Measurements from ENCODE around the gene ERG28.
A peak's percentile ranks its signal among the peaks of the same experiment; 100 is the strongest.

ERG28 gene

GRCh38 chr14:75630695-75631452, 29.8 kb downstream of the ERG28 start:
- DNase-seq (ENCODE audit: insufficient read length, low spot score) = no peak
- TF ChIP-seq PAX5 (IDR thresholded peaks at IDR 0.05; ENCODE audit: insufficient read depth, low read length, severe bottlenecking) = no peak
- TF ChIP-seq POLR2A (IDR thresholded peaks at IDR 0.05; ENCODE audit: low read depth, low read length) = no peak
- TF ChIP-seq SPI1 (IDR thresholded peaks at IDR 0.05; ENCODE audit: low read depth, low read length) = no peak
- no peak for TF ChIP-seq TAF1 (IDR thresholded peaks at IDR 0.05; ENCODE audit: low read depth, low read length)
- TF ChIP-seq POU2F2 (IDR thresholded peaks at IDR 0.05; ENCODE audit: low read depth, low read length) = no peak
- no peak for TF ChIP-seq POLR2AphosphoS5 (IDR thresholded peaks at IDR 0.05; ENCODE audit: low read depth, low read length)
- no peak for FAIRE-seq

- DNase-seq (ENCODE audit: insufficient read length, low spot score) = no peak
- TF ChIP-seq POLR2A (IDR thresholded peaks at IDR 0.05; ENCODE audit: low read depth, low read length) = no peak
- no peak for TF ChIP-seq SPI1 (IDR thresholded peaks at IDR 0.05; ENCODE audit: low read depth, low read length)
- TF ChIP-seq TAF1 (IDR thresholded peaks at IDR 0.05; ENCODE audit: low read depth, low read length) = no peak
- no peak for TF ChIP-seq POU2F2 (IDR thresholded peaks at IDR 0.05; ENCODE audit: low read depth, low read length)
- TF ChIP-seq POLR2AphosphoS5 (IDR thresholded peaks at IDR 0.05; ENCODE audit: low read depth, low read length) = no peak
- TF ChIP-seq PAX5 (IDR thresholded peaks at IDR 0.05; ENCODE audit: insufficient read depth, low read length, severe bottlenecking) = no peak
- no peak for FAIRE-seq
Observed at GRCh38 chr14:75628816-75629215, 31.9 kb downstream of the ERG28 start.

GRCh38 chr14:75627406-75627805, 33.3 kb downstream of the ERG28 start:
- FAIRE-seq = no peak
- TF ChIP-seq POLR2AphosphoS5 (IDR thresholded peaks at IDR 0.05; ENCODE audit: low read depth, low read length) (no peak), PAX5 (IDR thresholded peaks at IDR 0.05; ENCODE audit: insufficient read depth, low read length, severe bottlenecking) (no peak)
- no peak for DNase-seq (ENCODE audit: insufficient read length, low spot score)

GRCh38 chr14:75626863-75627262, 33.8 kb downstream of the ERG28 start:
- no peak for FAIRE-seq
- no peak for TF ChIP-seq TAF1 (IDR thresholded peaks at IDR 0.05; ENCODE audit: low read depth, low read length)
- TF ChIP-seq PAX5 (IDR thresholded peaks at IDR 0.05; ENCODE audit: insufficient read depth, low read length, severe bottlenecking) = no peak
- no peak for TF ChIP-seq POLR2AphosphoS5 (IDR thresholded peaks at IDR 0.05; ENCODE audit: low read depth, low read length)
- no peak for TF ChIP-seq POLR2A (IDR thresholded peaks at IDR 0.05; ENCODE audit: low read depth, low read length)
- TF ChIP-seq POU2F2 (IDR thresholded peaks at IDR 0.05; ENCODE audit: low read depth, low read length) = no peak
- no peak for TF ChIP-seq SPI1 (IDR thresholded peaks at IDR 0.05; ENCODE audit: low read depth, low read length)
- DNase-seq (ENCODE audit: insufficient read length, low spot score) = no peak

GRCh38 chr14:75626396-75626795, 34.3 kb downstream of the ERG28 start:
- DNase-seq (ENCODE audit: insufficient read length, low spot score) (no peak), FAIRE-seq (no peak)
- no peak for TF ChIP-seq PAX5 (IDR thresholded peaks at IDR 0.05; ENCODE audit: insufficient read depth, low read length, severe bottlenecking)
- no peak for TF ChIP-seq POLR2A (IDR thresholded peaks at IDR 0.05; ENCODE audit: low read depth, low read length)
- TF ChIP-seq SPI1 (IDR thresholded peaks at IDR 0.05; ENCODE audit: low read depth, low read length) = no peak
- no peak for TF ChIP-seq TAF1 (IDR thresholded peaks at IDR 0.05; ENCODE audit: low read depth, low read length)
- no peak for TF ChIP-seq POU2F2 (IDR thresholded peaks at IDR 0.05; ENCODE audit: low read depth, low read length)
- no peak for TF ChIP-seq POLR2AphosphoS5 (IDR thresholded peaks at IDR 0.05; ENCODE audit: low read depth, low read length)

GRCh38 chr14:75625034-75625433, 35.6 kb downstream of the ERG28 start:
- FAIRE-seq (no peak), DNase-seq (ENCODE audit: insufficient read length, low spot score) (no peak)
- no peak for TF ChIP-seq POU2F2 (IDR thresholded peaks at IDR 0.05; ENCODE audit: low read depth, low read length)
- no peak for TF ChIP-seq POLR2AphosphoS5 (IDR thresholded peaks at IDR 0.05; ENCODE audit: low read depth, low read length)
- TF ChIP-seq PAX5 (IDR thresholded peaks at IDR 0.05; ENCODE audit: insufficient read depth, low read length, severe bottlenecking) = no peak
- TF ChIP-seq TAF1 (IDR thresholded peaks at IDR 0.05; ENCODE audit: low read depth, low read length) = no peak
- TF ChIP-seq POLR2A (IDR thresholded peaks at IDR 0.05; ENCODE audit: low read depth, low read length) = no peak
- no peak for TF ChIP-seq SPI1 (IDR thresholded peaks at IDR 0.05; ENCODE audit: low read depth, low read length)

GRCh38 chr14:75619548-75619947, 41.1 kb downstream of the ERG28 start:
- no peak for DNase-seq (ENCODE audit: insufficient read length, low spot score)
- FAIRE-seq = no peak

GRCh38 chr14:75615200-75615599, 45.5 kb downstream of the ERG28 start:
- TF ChIP-seq POLR2AphosphoS5 (IDR thresholded peaks at IDR 0.05; ENCODE audit: low read depth, low read length) = no peak
- TF ChIP-seq SPI1 (IDR thresholded peaks at IDR 0.05; ENCODE audit: low read depth, low read length) = peak; percentile 32; the same call in 1 of the 2 replicates
- peak; percentile 26 for FAIRE-seq
- peak; percentile 8 for DNase-seq (ENCODE audit: insufficient read length, low spot score)

More at GRCh38 chr14:75619548-75619947, 41.1 kb downstream of the ERG28 start:
- TF ChIP-seq POLR2A (IDR thresholded peaks at IDR 0.05; ENCODE audit: low read depth, low read length) (no peak), POLR2AphosphoS5 (IDR thresholded peaks at IDR 0.05; ENCODE audit: low read depth, low read length) (no peak), PAX5 (IDR thresholded peaks at IDR 0.05; ENCODE audit: insufficient read depth, low read length, severe bottlenecking) (no peak), POU2F2 (IDR thresholded peaks at IDR 0.05; ENCODE audit: low read depth, low read length) (no peak), SPI1 (IDR thresholded peaks at IDR 0.05; ENCODE audit: low read depth, low read length) (no peak), TAF1 (IDR thresholded peaks at IDR 0.05; ENCODE audit: low read depth, low read length) (no peak)

GRCh38 chr14:75614179-75614578, 46.5 kb downstream of the ERG28 start:
- no peak for FAIRE-seq
- no peak for DNase-seq (ENCODE audit: insufficient read length, low spot score)
- TF ChIP-seq POLR2AphosphoS5 (IDR thresholded peaks at IDR 0.05; ENCODE audit: low read depth, low read length) (no peak), TAF1 (IDR thresholded peaks at IDR 0.05; ENCODE audit: low read depth, low read length) (no peak), POU2F2 (IDR thresholded peaks at IDR 0.05; ENCODE audit: low read depth, low read length) (no peak)

GRCh38 chr14:75612157-75612556, 48.5 kb downstream of the ERG28 start:
- no peak for DNase-seq (ENCODE audit: insufficient read length, low spot score)
- TF ChIP-seq TAF1 (IDR thresholded peaks at IDR 0.05; ENCODE audit: low read depth, low read length) = no peak
- no peak for TF ChIP-seq SPI1 (IDR thresholded peaks at IDR 0.05; ENCODE audit: low read depth, low read length)
- TF ChIP-seq PAX5 (IDR thresholded peaks at IDR 0.05; ENCODE audit: insufficient read depth, low read length, severe bottlenecking) = no peak
- no peak for TF ChIP-seq POLR2A (IDR thresholded peaks at IDR 0.05; ENCODE audit: low read depth, low read length)
- TF ChIP-seq POU2F2 (IDR thresholded peaks at IDR 0.05; ENCODE audit: low read depth, low read length) = no peak
- TF ChIP-seq POLR2AphosphoS5 (IDR thresholded peaks at IDR 0.05; ENCODE audit: low read depth, low read length) = no peak
- no peak for FAIRE-seq

Measured in GM12891 (cell line).